Small intestine (tissue), 7 donors: ENCODE results near the gene POFUT2. TPM values are rescaled to one million over a fixed set of nuclear protein-coding genes. Genes with fewer than 3 reads are reported as not detected.

ENCODE experiments used
- DNase-seq, 2 donors: peaks; one replicate each; pipeline versions ENCODE4 v3.0.0 to v3.0.0-alpha.2; 2013
- FAIRE-seq: peaks from 2 replicates; lab custom pipeline; 2012; peaks lifted over from hg19 to GRCh38; lab: Jason Lieb, UNC
- H3K27ac ChIP-seq, 3 donors: one replicate each; pipeline ENCODE4 v1.5.1; 2013; ENCODE audit warnings: low read length in 2 of 3, mild to moderate bottlenecking in 2 of 3, control low read depth in 1 of 3, inconsistent platforms in 1 of 3, low read depth in 1 of 3, moderate library complexity in 1 of 3
- H3K27me3 ChIP-seq, 3 donors: one replicate each; pipeline ENCODE4 v1.6.1; 2013; ENCODE audit warnings: low read length in 3 of 3, inconsistent platforms in 1 of 3; ENCODE audit not compliant: control insufficient read depth in 3 of 3, insufficient read depth in 3 of 3
- H3K36me3 ChIP-seq, 3 donors: one replicate each; pipeline ENCODE4 v1.6.1; 2013; ENCODE audit warnings: low read length in 3 of 3, inconsistent platforms in 1 of 3, low read depth in 1 of 3, mild to moderate bottlenecking in 1 of 3, moderate library complexity in 1 of 3; ENCODE audit not compliant: control insufficient read depth in 3 of 3, insufficient read depth in 2 of 3
- H3K4me1 ChIP-seq, 3 donors: one replicate each; pipeline ENCODE4 v1.6.1; 2013; ENCODE audit warnings: low read length in 2 of 3, inconsistent platforms in 1 of 3, low read depth in 1 of 3, mild to moderate bottlenecking in 1 of 3, moderate library complexity in 1 of 3; ENCODE audit not compliant: control insufficient read depth in 3 of 3, insufficient read depth in 2 of 3
- H3K4me3 ChIP-seq, 3 donors: one replicate each; pipeline ENCODE4 v1.5.1; 2013; ENCODE audit warnings: low read length in 3 of 3, control low read depth in 1 of 3, inconsistent platforms in 1 of 3, low read depth in 1 of 3, mild to moderate bottlenecking in 1 of 3, moderate library complexity in 1 of 3
- H3K9me3 ChIP-seq, 2 donors: one replicate each; pipeline ENCODE4 v1.6.1; 2013; ENCODE audit warnings: low read depth in 1 of 2, low read length in 1 of 2; ENCODE audit not compliant: control insufficient read depth in 2 of 2, insufficient read depth in 1 of 2
- WGBS, 3 donors: extraction: QIAGEN DNeasy Blood & Tissue Kit; methylation state at CpG; one replicate each; pipeline ENCODE4 v1.1.7; 2013; 5-methylcytosine and 5-hydroxymethylcytosine counted together
- polyA plus RNA-seq, 4 donors: library from polyadenylated mRNA; stranded (reverse) in 3 of 4; unstranded in 1 of 4; fragments of 200-250 nt in 3 of 4; fragments of 120-200 nt in 1 of 4; gene quantifications; one replicate each; pipeline versions ENCODE4 v1.2.1 to v1.2.3, GENCODE V29; 2013
- donor health status: healthy with polysubstance abuse.
- donor health status: control.
- donor health status: control.
- donor health status: Bipolar disorder and iron deficiency.
- donor health status: healthy.

POFUT2 gene
- polyA plus RNA-seq, 4 donors: 13.5 to 34.4 (median 26.9) TPM

- Histone ChIP-seq H3K27me3 (no peaks in the 10 kb centered on the region), H3K36me3 (peaks cover 2 to 51% (median 10%) of the 10 kb centered on the region in 3 donors), H3K27ac (no peak overlapping the region), H3K4me1 (peaks cover 2 to 6% (median 5%) of the 10 kb centered on the region in 3 donors), H3K9me3 (no peaks in the 10 kb centered on the region), H3K4me3 (peak overlapping the region; percentile 80 to 91 (median 81))
- WGBS, 3 donors: 12 to 30% (median 23%) methylated on average over 37 to 54 of the region's 54 CpGs
- peak in 1 of 2 donors; percentile 43 for DNase-seq
- FAIRE-seq: no peak
Measured at GRCh38 chr21:45286671-45287437, 841 bp downstream of the POFUT2 start.

- Histone ChIP-seq H3K9me3 (no peaks in the 10 kb centered on the region), H3K4me3 (no peak overlapping the region), H3K27ac (no peak overlapping the region), H3K36me3 (peaks cover 2 to 59% (median 11%) of the 10 kb centered on the region in 3 donors), H3K4me1 (peaks cover 2 to 6% (median 5%) of the 10 kb centered on the region in 3 donors), H3K27me3 (no peaks in the 10 kb centered on the region)
- DNase-seq: no peak
- 94 to 96% (median 95%) methylated on average over 28 of the region's 28 CpGs for WGBS, 3 donors
- no peak for FAIRE-seq
Measured at GRCh38 chr21:45285266-45285931, 2.3 kb downstream of the POFUT2 start.

GRCh38 chr21:45284456-45284741 lies 3.3 kb downstream of the POFUT2 start:
- DNase-seq (no peak), FAIRE-seq (no peak)
- WGBS, 3 donors: 91 to 96% (median 95%) methylated on average over 4 of the region's 4 CpGs
- H3K36me3 ChIP-seq: peaks cover 6 to 63% (median 11%) of the 10 kb centered on the region in 3 donors
- peaks cover 2 to 6% (median 5%) of the 10 kb centered on the region in 3 donors for H3K4me1 ChIP-seq
- no peaks in the 10 kb centered on the region for H3K27me3 ChIP-seq
- no peak overlapping the region for H3K4me3 ChIP-seq
- H3K27ac ChIP-seq: no peak overlapping the region
- H3K9me3 ChIP-seq: no peaks in the 10 kb centered on the region

GRCh38 chr21:45283611-45284455 lies 3.9 kb downstream of the POFUT2 start:
- H3K27me3 ChIP-seq: no peaks in the 10 kb centered on the region
- peaks cover 6 to 64% (median 11%) of the 10 kb centered on the region in 3 donors for H3K36me3 ChIP-seq
- no peak overlapping the region for H3K27ac ChIP-seq
- FAIRE-seq (no peak), DNase-seq (no peak)
- WGBS, 3 donors: 93 to 94% (median 93%) methylated on average over 33 to 36 of the region's 36 CpGs
- H3K4me1 ChIP-seq: peaks cover 2 to 5% (median 5%) of the 10 kb centered on the region in 3 donors
- H3K4me3 ChIP-seq: no peak overlapping the region
- no peaks in the 10 kb centered on the region for H3K9me3 ChIP-seq

- H3K4me1 ChIP-seq: peaks cover 2 to 5% (median 3%) of the 10 kb centered on the region in 3 donors
- no peak overlapping the region for H3K4me3 ChIP-seq
- H3K36me3 ChIP-seq: peaks cover 10 to 71% (median 11%) of the 10 kb centered on the region in 3 donors
- no peaks in the 10 kb centered on the region for H3K27me3 ChIP-seq
- DNase-seq (no peak), FAIRE-seq (no peak)
- H3K9me3 ChIP-seq: no peaks in the 10 kb centered on the region
- no peak overlapping the region for H3K27ac ChIP-seq
- WGBS, 3 donors: 91 to 96% (median 95%) methylated on average over 18 to 29 of the region's 31 CpGs
Measured at GRCh38 chr21:45283035-45283610, 4.6 kb downstream of the POFUT2 start.

- H3K36me3 ChIP-seq: peaks cover 12 to 76% (median 13%) of the 10 kb centered on the region in 3 donors
- FAIRE-seq (no peak), DNase-seq (no peak)
- H3K27ac ChIP-seq: no peak overlapping the region
- 95 to 96% (median 95%) methylated on average over 22 of the region's 22 CpGs for WGBS, 3 donors
- no peaks in the 10 kb centered on the region for H3K9me3 ChIP-seq
- no peak overlapping the region for H3K4me3 ChIP-seq
- peaks cover 2 to 5% (median 3%) of the 10 kb centered on the region in 3 donors for H3K4me1 ChIP-seq
- no peaks in the 10 kb centered on the region for H3K27me3 ChIP-seq
Measured at GRCh38 chr21:45282283-45283034, 5.2 kb downstream of the POFUT2 start.

- no peak for FAIRE-seq
- Histone ChIP-seq H3K9me3 (no peaks in the 10 kb centered on the region), H3K4me1 (peaks cover 0 to 4% (median 3%) of the 10 kb centered on the region in 3 donors), H3K27me3 (no peaks in the 10 kb centered on the region), H3K27ac (no peak overlapping the region), H3K4me3 (no peak overlapping the region), H3K36me3 (peaks cover 17 to 84% (median 21%) of the 10 kb centered on the region in 3 donors)
- no peak for DNase-seq
- WGBS, 3 donors: 90 to 91% (median 91%) methylated on average over 32 of the region's 32 CpGs
Measured at GRCh38 chr21:45281411-45282282, 6.0 kb downstream of the POFUT2 start.
